ENCODE data around the gene MYOCOS.

Gene MYOCOS

GRCh38 chr1:171664976-171665375, 42.9 kb downstream of the MYOCOS start:
- TF ChIP-seq REST (IDR thresholded peaks at IDR 0.05; ENCODE audit: insufficient read depth in 1 of 2, low read depth in 2 of 2, low read length in 2 of 2) (no peak), POLR2AphosphoS5 (IDR thresholded peaks at IDR 0.05; ENCODE audit: low read depth, low read length) (no peak), TAF1 (IDR thresholded peaks at IDR 0.05; ENCODE audit: borderline replicate concordance, insufficient read depth, low read length) (no peak), SIN3A (IDR thresholded peaks at IDR 0.05; ENCODE audit: borderline replicate concordance, insufficient read depth, low read length) (no peak), FOXP2 (optimal IDR thresholded peaks at IDR 0.05; ENCODE audit: borderline replicate concordance, extremely low read depth, extremely low read length, insufficient read depth) (no peak)

GRCh38 chr1:171666114-171666769, 44.2 kb downstream of the MYOCOS start:
- TF ChIP-seq POLR2AphosphoS5 (IDR thresholded peaks at IDR 0.05; ENCODE audit: low read depth, low read length) = no peak
- TF ChIP-seq FOXP2 (optimal IDR thresholded peaks at IDR 0.05; ENCODE audit: borderline replicate concordance, extremely low read depth, extremely low read length, insufficient read depth) = no peak
- TF ChIP-seq TAF1 (IDR thresholded peaks at IDR 0.05; ENCODE audit: borderline replicate concordance, insufficient read depth, low read length) = no peak
- TF ChIP-seq REST (IDR thresholded peaks at IDR 0.05; ENCODE audit: insufficient read depth in 1 of 2, low read depth in 2 of 2, low read length in 2 of 2) = no peak
- no peak for TF ChIP-seq SIN3A (IDR thresholded peaks at IDR 0.05; ENCODE audit: borderline replicate concordance, insufficient read depth, low read length)

GRCh38 chr1:171668372-171668771, 46.3 kb downstream of the MYOCOS start:
- TF ChIP-seq REST (IDR thresholded peaks at IDR 0.05; ENCODE audit: insufficient read depth in 1 of 2, low read depth in 2 of 2, low read length in 2 of 2) = no peak
- TF ChIP-seq SIN3A (IDR thresholded peaks at IDR 0.05; ENCODE audit: borderline replicate concordance, insufficient read depth, low read length) = no peak
- TF ChIP-seq FOXP2 (optimal IDR thresholded peaks at IDR 0.05; ENCODE audit: borderline replicate concordance, extremely low read depth, extremely low read length, insufficient read depth) = no peak
- no peak for TF ChIP-seq TAF1 (IDR thresholded peaks at IDR 0.05; ENCODE audit: borderline replicate concordance, insufficient read depth, low read length)
- no peak for TF ChIP-seq POLR2AphosphoS5 (IDR thresholded peaks at IDR 0.05; ENCODE audit: low read depth, low read length)

- no peak for TF ChIP-seq SIN3A (IDR thresholded peaks at IDR 0.05; ENCODE audit: borderline replicate concordance, insufficient read depth, low read length)
- no peak for TF ChIP-seq POLR2AphosphoS5 (IDR thresholded peaks at IDR 0.05; ENCODE audit: low read depth, low read length)
- no peak for TF ChIP-seq REST (IDR thresholded peaks at IDR 0.05; ENCODE audit: insufficient read depth in 1 of 2, low read depth in 2 of 2, low read length in 2 of 2)
- no peak for TF ChIP-seq TAF1 (IDR thresholded peaks at IDR 0.05; ENCODE audit: borderline replicate concordance, insufficient read depth, low read length)
- no peak for TF ChIP-seq FOXP2 (optimal IDR thresholded peaks at IDR 0.05; ENCODE audit: borderline replicate concordance, extremely low read depth, extremely low read length, insufficient read depth)
Observed at GRCh38 chr1:171670739-171671138, 48.7 kb downstream of the MYOCOS start.
